ENCODE measurements around the gene ALPI.

Gene ALPI

DNA sequence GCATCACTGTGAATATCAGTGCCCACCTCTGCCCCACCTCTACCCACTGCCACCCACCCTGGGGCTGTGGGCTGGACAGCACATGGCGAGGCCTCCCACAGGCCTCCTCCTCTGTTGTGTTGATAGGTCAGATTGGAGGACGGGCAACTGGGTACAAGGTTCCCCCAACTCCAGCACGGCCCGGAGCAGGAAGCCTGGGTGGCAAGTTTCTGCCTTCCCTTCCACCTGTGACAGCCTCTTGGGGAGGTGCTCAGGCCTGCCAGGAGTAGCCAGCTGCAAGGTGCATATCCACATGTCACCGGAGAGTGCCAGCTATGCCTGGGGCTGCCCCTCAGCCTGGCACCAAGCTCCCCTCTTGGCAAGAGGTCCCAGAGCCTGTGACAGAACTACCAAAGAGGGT lies 38.6 kb downstream of the ALPI start:
- Histone ChIP-seq H3K27me3 (no peaks in the 10 kb centered on the region), H3K36me3 (no peaks in the 10 kb centered on the region), H3K9me3 (no peaks in the 10 kb centered on the region), H3K4me1 (no peaks in the 10 kb centered on the region), H3K4me3 (ENCODE audit: low read depth, low read length) (no peak overlapping the region)
- DNase-seq = no peak
- TF ChIP-seq, protein P1, sequence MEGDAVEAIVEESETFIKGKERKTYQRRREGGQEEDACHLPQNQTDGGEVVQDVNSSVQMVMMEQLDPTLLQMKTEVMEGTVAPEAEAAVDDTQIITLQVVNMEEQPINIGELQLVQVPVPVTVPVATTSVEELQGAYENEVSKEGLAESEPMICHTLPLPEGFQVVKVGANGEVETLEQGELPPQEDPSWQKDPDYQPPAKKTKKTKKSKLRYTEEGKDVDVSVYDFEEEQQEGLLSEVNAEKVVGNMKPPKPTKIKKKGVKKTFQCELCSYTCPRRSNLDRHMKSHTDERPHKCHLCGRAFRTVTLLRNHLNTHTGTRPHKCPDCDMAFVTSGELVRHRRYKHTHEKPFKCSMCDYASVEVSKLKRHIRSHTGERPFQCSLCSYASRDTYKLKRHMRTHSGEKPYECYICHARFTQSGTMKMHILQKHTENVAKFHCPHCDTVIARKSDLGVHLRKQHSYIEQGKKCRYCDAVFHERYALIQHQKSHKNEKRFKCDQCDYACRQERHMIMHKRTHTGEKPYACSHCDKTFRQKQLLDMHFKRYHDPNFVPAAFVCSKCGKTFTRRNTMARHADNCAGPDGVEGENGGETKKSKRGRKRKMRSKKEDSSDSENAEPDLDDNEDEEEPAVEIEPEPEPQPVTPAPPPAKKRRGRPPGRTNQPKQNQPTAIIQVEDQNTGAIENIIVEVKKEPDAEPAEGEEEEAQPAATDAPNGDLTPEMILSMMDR (IDR thresholded peaks at IDR 0.05; ENCODE audit: low read depth, low read length) = no peak

DNA sequence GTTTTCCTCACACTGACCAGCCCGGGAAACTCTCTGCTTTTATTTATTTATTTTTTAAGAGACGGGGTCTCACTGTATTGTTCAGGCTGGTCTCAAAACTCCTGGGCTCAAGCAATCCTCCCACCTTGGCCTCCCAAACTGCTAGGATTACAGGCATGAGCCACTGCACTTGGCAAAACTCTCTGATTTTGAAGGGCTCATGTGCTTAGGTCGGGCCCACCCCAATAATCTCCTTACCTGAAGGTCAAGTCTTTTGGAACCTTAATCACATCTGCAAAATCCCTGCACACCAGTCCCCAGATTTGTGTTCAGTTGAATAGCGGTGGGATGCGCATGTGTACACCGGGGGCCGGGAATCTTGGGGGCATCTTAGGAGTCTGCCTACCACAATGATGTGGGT lies 39.3 kb downstream of the ALPI start:
- Histone ChIP-seq H3K4me3 (ENCODE audit: low read depth, low read length) (no peak overlapping the region), H3K9me3 (no peaks in the 10 kb centered on the region), H3K27me3 (no peaks in the 10 kb centered on the region), H3K4me1 (no peaks in the 10 kb centered on the region), H3K36me3 (no peaks in the 10 kb centered on the region)
- TF ChIP-seq, protein P1 (IDR thresholded peaks at IDR 0.05; ENCODE audit: low read depth, low read length) = no peak
- no peak for DNase-seq

DNA sequence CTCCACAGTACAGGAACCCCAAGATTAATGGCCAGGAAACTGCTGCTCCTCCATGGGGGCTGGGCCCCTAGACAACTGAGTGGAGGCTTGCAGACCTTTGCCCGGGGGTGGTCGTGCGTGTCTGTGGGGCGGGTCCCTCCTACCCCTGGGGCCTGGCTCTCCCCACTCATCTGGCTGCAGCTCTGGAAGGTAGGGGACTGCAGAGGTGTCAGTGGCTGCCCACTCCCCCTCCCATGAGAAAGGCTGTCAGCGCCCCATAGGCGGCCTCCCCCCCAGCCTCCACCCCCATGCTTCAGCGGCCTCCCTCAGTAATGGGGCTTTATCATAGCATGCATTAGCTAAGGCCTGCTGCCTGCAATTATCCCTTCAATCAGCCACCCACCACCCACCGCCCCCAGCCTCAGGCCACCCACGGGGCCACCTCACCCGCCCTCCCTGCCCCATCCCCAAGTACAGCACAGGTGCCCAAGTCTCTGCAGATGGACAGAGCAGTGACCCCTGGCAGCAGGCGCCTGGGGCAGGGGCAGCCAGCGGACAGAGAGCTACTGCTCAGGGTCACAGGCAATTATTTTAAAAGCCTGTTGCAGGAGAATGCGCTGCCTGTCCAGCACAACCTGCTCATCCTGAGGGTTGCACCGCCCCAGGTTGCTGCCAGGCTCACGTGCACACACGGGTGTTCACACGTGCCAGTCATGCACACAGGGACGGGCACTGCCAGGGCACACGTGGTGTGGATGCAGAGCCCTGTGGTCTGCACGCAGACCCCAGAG lies 40.7 kb downstream of the ALPI start:
- H3K4me1 ChIP-seq = peaks cover 6% of the 10 kb centered on the region; the same call in 1 of the 2 replicates
- DNase-seq = no peak
- H3K4me3 ChIP-seq (ENCODE audit: low read depth, low read length) = no peak overlapping the region
- TF ChIP-seq, protein P1 (IDR thresholded peaks at IDR 0.05; ENCODE audit: low read depth, low read length) = no peak
- H3K27me3 ChIP-seq = no peaks in the 10 kb centered on the region
- no peaks in the 10 kb centered on the region for H3K9me3 ChIP-seq
- no peaks in the 10 kb centered on the region for H3K36me3 ChIP-seq

DNA sequence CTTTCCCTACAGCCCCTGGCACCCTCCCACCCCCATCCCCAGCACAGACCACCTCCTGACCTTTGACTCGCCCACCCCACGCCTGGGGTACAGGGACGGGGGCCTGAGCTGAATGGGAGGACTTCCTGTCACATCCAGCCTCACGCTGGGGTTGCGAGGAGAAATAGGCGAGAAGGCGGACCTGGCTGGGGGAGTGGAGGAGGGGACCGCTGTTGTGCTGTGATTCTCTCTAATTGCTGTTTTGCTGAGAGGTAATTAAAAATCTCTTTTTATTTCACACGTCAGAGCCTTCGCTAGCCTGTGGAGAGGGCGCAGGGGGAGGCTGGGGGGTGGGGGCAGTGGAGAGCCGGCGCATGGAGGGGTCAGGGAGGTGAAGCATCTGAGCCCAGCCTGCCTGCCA lies 41.4 kb downstream of the ALPI start:
- H3K4me1 ChIP-seq = peaks cover 7% of the 10 kb centered on the region; the same call in 1 of the 2 replicates
- no peaks in the 10 kb centered on the region for H3K27me3 ChIP-seq
- DNase-seq = no peak
- no peaks in the 10 kb centered on the region for H3K9me3 ChIP-seq
- H3K36me3 ChIP-seq = no peaks in the 10 kb centered on the region
- H3K4me3 ChIP-seq (ENCODE audit: low read depth, low read length) = no peak overlapping the region
- TF ChIP-seq, protein P1 (IDR thresholded peaks at IDR 0.05; ENCODE audit: low read depth, low read length) = no peak

DNA sequence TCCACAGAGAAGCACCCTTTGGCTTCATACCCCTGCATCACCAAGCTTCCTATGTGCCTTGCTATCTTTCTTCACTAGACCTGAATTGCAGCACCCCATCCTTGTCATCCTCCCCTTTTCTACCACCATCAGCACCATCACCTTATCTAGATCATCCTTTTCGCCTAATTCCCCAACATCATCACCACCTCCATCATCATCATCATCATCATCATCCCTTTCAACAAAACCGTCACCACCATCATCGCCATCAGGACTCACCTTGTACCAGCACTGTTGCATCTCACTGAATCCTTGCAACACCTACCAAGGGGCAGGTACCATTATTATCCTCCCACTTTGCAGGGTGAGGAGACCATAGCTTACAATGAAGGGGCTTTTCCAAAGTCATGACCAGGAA lies 42.5 kb downstream of the ALPI start:
- H3K4me3 ChIP-seq (ENCODE audit: low read depth, low read length) = no peak overlapping the region
- H3K4me1 ChIP-seq = peaks cover 9% of the 10 kb centered on the region
- no peaks in the 10 kb centered on the region for H3K36me3 ChIP-seq
- no peaks in the 10 kb centered on the region for H3K27me3 ChIP-seq
- no peaks in the 10 kb centered on the region for H3K9me3 ChIP-seq
- no peak for DNase-seq
- TF ChIP-seq, protein P1 (IDR thresholded peaks at IDR 0.05; ENCODE audit: low read depth, low read length) = no peak

DNA sequence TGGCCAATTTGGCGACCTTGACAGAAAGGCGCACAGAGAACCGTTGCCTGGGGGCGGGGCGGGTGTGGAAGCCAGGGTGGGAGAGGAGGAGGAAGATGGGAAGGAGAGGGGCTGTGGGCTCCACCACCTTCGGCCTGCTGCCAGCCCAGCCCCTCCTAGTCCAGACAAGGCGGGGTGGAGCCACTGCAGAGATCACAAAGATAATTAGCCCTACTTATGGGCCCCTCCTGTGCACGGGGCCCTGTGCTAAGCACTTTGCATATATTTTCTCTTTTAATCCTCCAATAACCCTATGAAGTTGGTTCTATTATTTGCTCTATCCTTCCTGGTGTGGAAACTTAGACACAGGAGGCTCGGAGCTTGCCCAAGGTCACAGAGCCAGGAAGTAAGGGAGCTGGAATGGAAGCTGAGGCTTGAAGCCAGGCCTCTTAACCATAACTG lies 45.4 kb downstream of the ALPI start:
- TF ChIP-seq, protein P1 (IDR thresholded peaks at IDR 0.05; ENCODE audit: low read depth, low read length) = no peak
- no peaks in the 10 kb centered on the region for H3K9me3 ChIP-seq
- peaks cover 18% of the 10 kb centered on the region for H3K4me1 ChIP-seq
- H3K36me3 ChIP-seq = no peaks in the 10 kb centered on the region
- no peaks in the 10 kb centered on the region for H3K27me3 ChIP-seq
- DNase-seq = no peak
- no peak overlapping the region for H3K4me3 ChIP-seq (ENCODE audit: low read depth, low read length)

All from BE2C (cell line).